ENCODE measurements around the gene CLEC5A.
"Not testable (repeated sequence)": the region's sequence is repeated elsewhere in the genome, so short reads cannot be mapped to it uniquely, and the experiment has no call there.

CLEC5A gene

DNA sequence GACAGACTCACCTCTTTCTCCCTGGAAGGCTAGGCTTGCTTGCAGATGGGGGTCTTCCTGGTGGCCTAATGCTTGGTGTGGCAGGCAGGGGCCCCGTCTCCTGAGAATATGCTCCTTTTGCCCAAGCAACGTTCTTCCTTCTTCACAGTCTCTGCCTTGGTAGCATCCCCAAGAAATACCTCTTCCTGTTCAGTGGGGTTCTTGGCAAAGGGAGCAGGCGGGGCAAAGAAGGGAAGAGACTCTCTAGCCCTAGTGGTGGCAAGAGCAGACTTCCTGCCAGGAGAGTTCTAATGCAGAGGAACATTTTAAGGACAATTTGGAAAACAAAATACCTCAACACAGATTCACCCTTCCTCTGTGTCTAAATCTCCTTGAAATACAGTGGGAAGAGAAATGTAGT is at the start of gene CLEC5A:
CLEC5A (minus strand) TSS at position 179 of the 400 bp plus-strand sequence. CDS start 682 bp downstream, outside the sequence.
- no peak for DNase-seq (ENCODE audit: low read depth in 2 of 2)

GRCh38 chr7:141993354-141993753 is 46.6 kb upstream of the CLEC5A start:
- DNase-seq (ENCODE audit: low read depth in 2 of 2): no peak

DNA sequence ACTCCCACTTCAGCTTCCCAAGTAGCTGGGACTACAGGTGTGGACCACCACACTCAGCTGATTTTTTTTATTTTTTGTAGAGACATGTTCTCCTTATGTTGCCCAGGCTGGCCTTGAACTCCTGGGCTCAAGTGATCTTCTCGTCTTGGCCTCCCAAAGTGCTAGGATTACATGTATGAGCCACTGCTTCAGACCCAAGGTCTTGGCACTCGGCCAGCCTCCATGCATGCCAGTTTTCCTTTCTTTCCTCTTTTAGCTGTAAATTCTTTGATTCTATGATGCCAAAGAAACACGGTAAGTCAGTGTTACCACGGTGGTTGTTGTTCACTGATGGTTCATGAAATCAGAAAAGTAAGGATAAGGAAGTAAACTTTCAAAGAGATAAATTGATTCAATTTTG is 45.9 kb upstream of the CLEC5A start:
- no peak for DNase-seq (ENCODE audit: low read depth in 2 of 2)

DNA sequence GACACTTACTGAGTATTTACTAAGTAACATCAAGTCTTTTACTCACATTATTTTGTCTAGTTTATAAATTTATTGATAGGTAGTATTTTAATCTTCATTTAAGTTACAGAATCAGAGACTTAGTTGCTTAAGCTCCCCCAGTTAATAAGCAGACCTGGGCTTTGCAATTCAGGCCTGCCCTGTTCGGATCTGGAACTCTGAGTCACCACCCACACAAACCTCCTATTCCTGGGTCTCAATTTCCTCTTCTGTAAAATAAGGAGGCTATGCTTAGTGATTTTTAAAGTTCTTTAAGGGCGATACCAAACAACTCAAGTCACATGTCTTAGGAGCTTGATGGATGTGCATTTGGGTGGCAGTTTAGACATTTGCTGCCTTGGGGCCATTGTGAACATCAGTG is 45.4 kb upstream of the CLEC5A start:
- DNase-seq (ENCODE audit: low read depth in 2 of 2): no peak

- DNase-seq (ENCODE audit: low read depth in 2 of 2): no peak
Observed at GRCh38 chr7:141991140-141991539, 44.4 kb upstream of the CLEC5A start.

GRCh38 chr7:141990011-141990725 is 43.4 kb upstream of the CLEC5A start:
- no peak for DNase-seq (ENCODE audit: low read depth in 2 of 2)

DNA sequence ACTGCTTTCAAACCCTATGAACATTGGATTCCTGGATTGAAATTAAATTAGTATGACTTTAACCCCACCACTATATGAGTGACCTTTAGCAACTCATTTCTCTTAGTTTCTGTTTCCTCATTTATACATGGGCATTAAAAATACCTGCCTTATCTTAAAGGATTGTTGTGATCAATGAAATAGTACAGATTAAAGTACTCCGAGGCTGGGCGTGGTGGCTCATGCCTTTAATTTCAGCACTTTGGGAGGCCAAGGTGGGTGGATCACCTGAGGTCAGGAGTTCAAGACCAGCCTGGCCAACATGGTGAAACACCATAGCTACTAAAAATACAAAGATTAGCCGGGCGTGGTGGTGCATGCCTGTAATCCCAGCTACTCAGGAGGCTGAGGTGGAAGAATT is 41.0 kb upstream of the CLEC5A start:
- not testable (repeated sequence) for DNase-seq (ENCODE audit: low read depth in 2 of 2)

GRCh38 chr7:141986923-141987322 is 40.1 kb upstream of the CLEC5A start:
- DNase-seq (ENCODE audit: low read depth in 2 of 2): no peak

DNA sequence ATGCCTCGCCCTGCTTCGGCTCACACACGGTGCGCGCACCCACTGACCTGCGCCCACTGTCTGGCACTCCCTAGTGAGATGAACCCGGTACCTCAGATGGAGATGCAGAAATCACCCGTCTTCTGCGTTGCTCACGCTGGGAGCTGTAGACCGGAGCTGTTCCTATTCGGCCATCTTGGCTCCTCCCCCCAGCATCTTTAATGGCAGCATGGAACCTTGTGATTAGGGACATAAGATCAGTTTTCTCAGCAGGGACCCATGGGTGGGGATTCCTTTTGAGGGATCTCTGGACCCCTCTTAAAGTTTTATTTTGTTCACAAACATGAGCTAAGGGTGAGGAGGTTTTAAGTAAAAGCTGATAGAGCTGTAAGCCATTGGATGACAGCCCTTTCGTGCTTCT is 39.2 kb upstream of the CLEC5A start:
- DNase-seq (ENCODE audit: low read depth in 2 of 2): not testable (repeated sequence)

GRCh38 chr7:141979568-141979967 is 32.8 kb upstream of the CLEC5A start:
- DNase-seq (ENCODE audit: low read depth in 2 of 2): no peak

GRCh38 chr7:141978351-141978750 is 31.6 kb upstream of the CLEC5A start:
- no peak for DNase-seq (ENCODE audit: low read depth in 2 of 2)

DNA sequence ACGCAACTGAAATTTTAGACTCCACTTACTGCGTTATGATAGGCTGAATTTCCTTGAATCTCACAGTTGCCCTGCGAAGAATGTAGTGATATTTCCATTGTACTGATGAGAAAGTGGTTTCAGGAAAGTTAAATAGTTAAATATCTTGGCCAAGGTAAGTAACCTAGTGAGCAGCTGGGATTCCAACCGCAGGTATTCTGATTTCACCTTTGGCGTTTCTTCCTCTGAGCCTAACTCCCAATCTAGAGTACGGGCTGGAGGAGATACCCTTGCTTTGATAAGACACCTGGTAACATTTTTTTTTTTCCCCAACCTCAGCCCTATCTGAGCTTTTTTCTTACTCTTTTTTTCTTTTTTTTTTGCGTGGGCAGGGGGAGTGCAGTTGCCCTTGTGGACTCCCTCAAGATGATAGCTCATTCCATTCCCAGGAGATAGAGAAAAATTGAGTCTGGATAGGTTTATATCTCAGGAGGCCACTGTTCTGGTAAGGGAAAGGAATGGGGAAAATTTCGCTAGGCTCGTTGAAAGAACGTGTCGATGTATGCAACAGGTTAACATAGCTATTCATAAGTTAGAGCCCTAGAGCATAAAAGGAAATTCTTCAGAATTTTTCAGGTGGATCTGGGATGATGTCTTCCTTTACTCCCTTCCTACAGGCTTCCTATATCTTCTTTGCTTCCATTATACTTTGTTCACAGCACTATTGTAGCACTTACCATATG is 29.9 kb upstream of the CLEC5A start:
- no peak for DNase-seq (ENCODE audit: low read depth in 2 of 2)

- DNase-seq (ENCODE audit: low read depth in 2 of 2): peak; percentile 14 to 23
Observed at GRCh38 chr7:141975806-141976523, 29.2 kb upstream of the CLEC5A start.

DNA sequence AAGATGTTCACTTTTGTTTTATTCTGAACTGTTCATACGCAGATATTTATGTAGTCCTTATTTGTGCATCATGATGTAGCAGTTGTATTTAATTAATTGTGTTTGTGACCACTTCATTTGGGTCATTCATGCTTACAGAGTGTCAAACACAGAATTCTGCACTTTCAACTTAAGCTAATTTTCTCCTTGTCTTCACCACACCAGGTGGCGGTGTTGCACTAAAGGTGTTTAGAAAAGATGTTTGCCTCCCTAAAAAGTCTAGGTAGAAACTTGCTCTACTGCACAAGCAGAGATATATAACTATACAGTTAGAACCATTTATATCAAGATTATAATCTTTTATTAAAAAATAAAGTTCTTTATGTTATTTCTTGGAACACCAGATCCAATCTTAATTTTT is 28.1 kb upstream of the CLEC5A start:
- no peak for DNase-seq (ENCODE audit: low read depth in 2 of 2)

- no peak for DNase-seq (ENCODE audit: low read depth in 2 of 2)
Observed at GRCh38 chr7:141973673-141974072, 26.9 kb upstream of the CLEC5A start, which contains the start of gene TAS2R38. Gene TAS2R38 (minus strand): TSS chr7:141973773. CDS start chr7:141973689, 84 bp downstream.

DNA sequence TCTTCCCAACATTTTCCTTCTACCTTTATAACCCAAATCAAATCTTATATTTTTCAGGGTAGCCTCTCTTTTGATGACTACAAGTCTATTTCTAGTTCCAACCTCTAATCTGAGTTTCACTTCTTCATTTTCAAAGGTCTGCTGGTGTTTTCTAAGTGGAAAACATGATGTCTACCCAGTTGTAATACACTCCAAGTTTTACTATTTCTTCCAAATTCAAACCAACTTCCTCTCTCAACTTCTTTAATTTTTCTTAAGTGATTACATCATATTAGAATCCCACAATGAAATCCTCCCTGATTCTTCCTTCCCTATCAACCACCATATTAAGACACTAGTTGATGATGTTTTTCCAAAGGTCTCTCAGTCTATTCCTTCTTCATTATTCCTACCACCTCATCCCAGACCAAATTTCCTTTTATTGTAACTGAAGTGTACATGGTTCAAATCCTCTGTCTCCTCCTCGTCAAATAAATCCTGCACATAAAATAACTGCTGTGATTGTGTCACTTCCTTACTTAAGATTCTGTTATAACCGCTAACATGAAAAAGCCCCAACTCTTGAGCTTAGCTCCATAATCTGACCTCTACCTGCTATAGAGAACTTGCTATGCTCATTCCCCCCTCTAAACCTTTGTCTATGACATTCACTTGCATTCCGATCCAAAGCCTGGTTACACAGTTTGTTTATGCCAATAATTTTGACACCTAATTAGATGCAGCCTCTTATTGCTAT is 14.1 kb upstream of the CLEC5A start:
- DNase-seq (ENCODE audit: low read depth in 2 of 2): no peak

DNA sequence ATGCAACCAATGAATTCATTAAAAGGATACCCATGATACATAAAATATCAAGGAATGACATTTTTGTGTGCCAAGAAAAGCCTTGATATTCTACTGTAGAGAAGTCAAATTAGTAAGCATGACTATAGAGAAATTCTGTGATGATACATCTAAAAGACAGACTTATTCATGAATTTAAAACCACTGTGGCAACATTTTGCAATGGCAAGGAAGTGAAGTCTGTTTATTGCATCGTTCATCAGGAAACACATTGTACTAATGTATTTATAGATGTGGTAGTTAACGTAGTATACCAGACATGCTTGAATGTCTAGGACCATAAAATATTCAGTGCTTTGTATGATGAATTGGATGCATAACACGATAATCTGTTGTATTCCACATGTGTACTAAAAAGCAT is 9.3 kb upstream of the CLEC5A start:
- DNase-seq (ENCODE audit: low read depth in 2 of 2): no peak

- no peak for DNase-seq (ENCODE audit: low read depth in 2 of 2)
Observed at GRCh38 chr7:141954334-141954733, 7.6 kb upstream of the CLEC5A start.

DNA sequence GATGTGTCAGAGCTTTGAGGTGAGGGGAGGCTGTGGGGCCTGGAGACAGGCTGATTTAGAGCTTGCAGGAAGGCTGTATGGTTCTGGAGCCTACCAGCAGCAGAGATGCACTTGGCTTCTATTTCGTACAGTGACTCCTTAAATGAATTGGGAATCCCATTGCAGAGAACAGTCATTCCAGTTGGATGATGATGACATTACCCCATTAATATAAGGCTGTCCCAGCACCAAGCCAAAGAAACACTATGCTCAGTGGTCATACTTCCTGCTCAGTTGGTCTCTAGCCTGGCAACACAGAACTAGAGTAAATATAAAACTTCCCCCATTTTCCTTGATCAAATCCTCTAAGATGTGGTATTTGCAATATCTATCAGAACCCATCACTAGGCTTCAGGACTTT is 5.7 kb upstream of the CLEC5A start:
- no peak for DNase-seq (ENCODE audit: low read depth in 2 of 2)

GRCh38 chr7:141950806-141951205 is 4.0 kb upstream of the CLEC5A start:
- no peak for DNase-seq (ENCODE audit: low read depth in 2 of 2)

DNA sequence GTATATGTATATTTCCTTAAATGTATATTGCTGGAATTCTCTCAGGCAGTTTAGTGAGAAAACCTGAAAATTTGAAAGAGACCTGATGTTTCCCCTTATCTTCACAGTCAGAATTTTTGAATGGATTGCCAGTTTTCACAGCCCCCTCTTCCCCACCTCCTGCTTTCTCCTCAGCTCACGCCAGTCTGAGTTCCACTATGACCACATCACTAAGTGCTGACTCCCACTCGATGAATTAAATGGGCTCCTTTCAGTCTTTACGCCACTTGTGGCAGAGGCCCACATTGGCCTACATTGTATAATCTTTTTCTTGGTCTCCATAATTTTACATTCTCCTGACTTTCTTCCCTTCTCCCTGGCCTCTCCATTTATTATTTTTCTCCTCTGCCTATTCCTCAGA is 3.1 kb upstream of the CLEC5A start:
- no peak for DNase-seq (ENCODE audit: low read depth in 2 of 2)

DNA sequence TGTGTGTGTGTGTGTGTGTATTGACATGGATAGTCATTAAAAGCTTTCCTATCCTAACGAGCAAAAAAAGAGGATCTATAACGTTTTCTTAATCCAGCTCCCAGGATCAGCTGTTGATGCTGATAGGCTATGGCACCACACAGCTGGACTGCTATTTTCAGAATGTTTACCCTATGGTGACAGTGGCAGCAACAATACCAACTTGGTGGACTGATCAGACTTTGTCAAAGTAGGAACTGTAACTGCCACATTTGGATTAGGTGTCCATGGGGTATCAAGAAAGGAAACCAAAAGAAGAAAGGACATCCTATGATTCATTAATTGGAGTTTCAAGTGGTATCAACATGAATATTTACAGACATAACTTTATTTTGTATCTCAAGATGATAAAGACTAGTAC is 2.7 kb upstream of the CLEC5A start:
- no peak for DNase-seq (ENCODE audit: low read depth in 2 of 2)

Data from stimulated activated CD8-positive, alpha-beta memory T cell treated with anti-CD3 and anti-CD28 coated beads, Interleukin-15, amount 100 ng/mL, for 4 hours (primary cell).